Astrocyte (in vitro differentiated cells and primary cell): ENCODE results near the gene C1R. TPM values are rescaled to one million over a fixed set of nuclear protein-coding genes. Genes with fewer than 3 reads are reported as not detected.

Source experiments
- DNase-seq: peaks from one replicate; pipeline ENCODE4 v3.0.0-alpha.2; 2010; ENCODE audit warnings: low read depth
- FAIRE-seq: peaks from 2 replicates; lab custom pipeline; 2011; peaks lifted over from hg19 to GRCh38; lab: Jason Lieb, UNC
- H2AFZ ChIP-seq: 2 replicates; pipeline ENCODE4 v1.6.0; 2012; ENCODE audit warnings: low read depth, low read length, inconsistent platforms
- H3K27ac ChIP-seq: 2 replicates; pipeline ENCODE4 v1.5.1; 2011; ENCODE audit warnings: low read depth, low read length, inconsistent platforms
- H3K27me3 ChIP-seq: 2 replicates; pipeline ENCODE4 v1.6.0; 2011; ENCODE audit warnings: low read length, inconsistent platforms; ENCODE audit not compliant: insufficient read depth
- H3K36me3 ChIP-seq: 2 replicates; pipeline ENCODE4 v1.5.1; 2011; ENCODE audit warnings: low read length, inconsistent platforms; ENCODE audit not compliant: insufficient read depth
- H3K4me1 ChIP-seq: 2 replicates; pipeline ENCODE4 v1.5.1; 2011; ENCODE audit warnings: low read length, inconsistent platforms; ENCODE audit not compliant: insufficient read depth
- H3K4me2 ChIP-seq: 2 replicates; pipeline ENCODE4 v1.6.0; 2012; ENCODE audit warnings: low read length, inconsistent platforms
- H3K4me3 ChIP-seq: 2 replicates; pipeline ENCODE4 v1.5.1; 2011; ENCODE audit warnings: low read depth, mild to moderate bottlenecking, low read length, inconsistent platforms; ENCODE audit not compliant: insufficient read depth
- H3K79me2 ChIP-seq: 2 replicates; pipeline ENCODE4 v1.6.0; 2012; ENCODE audit warnings: mild to moderate bottlenecking, low read length, inconsistent platforms; ENCODE audit not compliant: insufficient read depth
- H3K9ac ChIP-seq: 2 replicates; pipeline ENCODE4 v1.6.0; 2012; ENCODE audit warnings: mild to moderate bottlenecking, low read length, inconsistent platforms
- H3K9me3 ChIP-seq: 2 replicates; pipeline ENCODE4 v1.5.1; 2012; ENCODE audit warnings: low read depth, mild to moderate bottlenecking, low read length, inconsistent platforms; ENCODE audit not compliant: insufficient read depth
- H4K20me1 ChIP-seq: 2 replicates; pipeline ENCODE4 v1.6.0; 2012; ENCODE audit warnings: low read length, inconsistent platforms; ENCODE audit not compliant: insufficient read depth
- H3K27ac Mint-ChIP-seq: one replicate; pipeline ENCODE4 v1.8.0; 2021; ENCODE audit warnings: mild to moderate bottlenecking, mixed read lengths; ENCODE audit not compliant: unreplicated experiment
- H3K27me3 Mint-ChIP-seq: one replicate; pipeline ENCODE4 v1.8.0; 2021; ENCODE audit warnings: low read depth, mixed read lengths; ENCODE audit not compliant: unreplicated experiment
- H3K36me3 Mint-ChIP-seq: one replicate; pipeline ENCODE4 v1.8.0; 2021; ENCODE audit warnings: low read depth, mixed read lengths; ENCODE audit not compliant: unreplicated experiment
- H3K4me1 Mint-ChIP-seq: one replicate; pipeline ENCODE4 v1.8.0; 2021; ENCODE audit warnings: low read depth, mixed read lengths; ENCODE audit not compliant: unreplicated experiment
- H3K4me3 Mint-ChIP-seq: one replicate; pipeline ENCODE4 v1.8.0; 2021; ENCODE audit warnings: mild to moderate bottlenecking, moderate library complexity, mixed read lengths; ENCODE audit not compliant: unreplicated experiment
- H3K9me3 Mint-ChIP-seq: one replicate; pipeline ENCODE4 v1.8.0; 2021; ENCODE audit warnings: mild to moderate bottlenecking, mixed read lengths; ENCODE audit not compliant: unreplicated experiment
- CTCF ChIP-seq: IDR thresholded peaks from 2 replicates; pipeline ENCODE4 v1.5.1; 2011; ENCODE audit warnings: low read depth, mild to moderate bottlenecking, inconsistent platforms, low read length, moderate library complexity; ENCODE audit not compliant: insufficient read depth
- EZH2 ChIP-seq: IDR thresholded peaks from 2 replicates; pipeline ENCODE4 v1.6.1; 2012; ENCODE audit warnings: mild to moderate bottlenecking, low read length, inconsistent platforms; ENCODE audit not compliant: insufficient read depth
- total RNA-seq: library from RNA; stranded (reverse); gene quantifications from 2 replicates; pipeline ENCODE4 v1.2.1, GENCODE V29; 2021

Gene C1R
- total RNA-seq, 1 donor from 2014 or later, result 0.86 TPM

DNA sequence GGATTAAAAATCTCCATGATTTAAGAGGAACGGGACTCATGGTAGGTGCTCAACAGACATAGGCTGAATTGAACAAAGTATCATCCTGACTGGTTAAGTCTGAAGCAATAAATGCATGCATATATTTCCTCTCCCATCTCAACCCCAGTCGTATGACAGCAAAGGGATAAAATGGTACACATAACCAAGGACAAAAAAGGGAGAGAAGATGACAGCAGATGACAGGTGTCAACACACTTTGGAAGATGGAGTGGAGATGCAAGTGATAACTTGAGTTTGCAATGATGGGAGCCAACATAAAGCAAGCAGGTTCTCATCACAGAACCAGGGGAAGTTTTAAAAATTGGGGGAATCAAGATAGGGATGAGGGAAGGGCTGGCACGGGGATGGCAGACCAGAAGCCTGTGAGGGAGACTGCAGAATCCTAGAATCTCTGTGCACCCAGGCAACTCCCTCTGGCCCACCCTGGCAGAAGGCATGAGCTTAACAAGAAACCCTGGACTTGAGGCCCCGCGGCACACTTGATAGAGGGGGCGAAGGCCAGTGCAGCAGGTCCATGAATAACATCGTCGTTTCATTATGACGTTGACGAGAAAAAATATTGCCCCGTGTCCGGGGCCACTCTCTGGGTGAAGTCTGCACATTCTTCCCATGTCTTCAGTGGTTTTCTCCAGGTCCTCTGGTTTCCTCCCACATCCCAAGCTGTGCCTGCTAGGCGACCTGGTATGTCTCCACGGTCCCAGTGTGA lies 11.8 kb upstream of the C1R start:
- no peaks in the 10 kb centered on the region for H3K36me3 ChIP-seq
- H3K9me3 ChIP-seq, result no peaks in the 10 kb centered on the region
- FAIRE-seq (no peak), DNase-seq (no peak)
- H3K4me3 Mint-ChIP-seq, result no peak overlapping the region
- no peak overlapping the region for H3K4me2 ChIP-seq
- H3K4me3 ChIP-seq, result no peak overlapping the region
- peaks cover 13% of the 10 kb centered on the region for H3K36me3 Mint-ChIP-seq
- no peaks in the 10 kb centered on the region for H3K27me3 ChIP-seq
- H3K9ac ChIP-seq, result no peak overlapping the region
- H3K27ac ChIP-seq, result no peak overlapping the region
- H3K27ac Mint-ChIP-seq, result no peak overlapping the region
- peaks cover 7% of the 10 kb centered on the region for H3K9me3 Mint-ChIP-seq
- peaks cover 5% of the 10 kb centered on the region for H4K20me1 ChIP-seq
- H3K4me1 ChIP-seq, result peaks cover 6% of the 10 kb centered on the region
- H3K27me3 Mint-ChIP-seq, result peaks cover 4% of the 10 kb centered on the region
- peaks cover 3% of the 10 kb centered on the region for H3K79me2 ChIP-seq
- peaks cover 2% of the 10 kb centered on the region for H3K4me1 Mint-ChIP-seq
- no peak overlapping the region for H2AFZ ChIP-seq
- TF ChIP-seq CTCF (no peak), EZH2 (no peak)

DNA sequence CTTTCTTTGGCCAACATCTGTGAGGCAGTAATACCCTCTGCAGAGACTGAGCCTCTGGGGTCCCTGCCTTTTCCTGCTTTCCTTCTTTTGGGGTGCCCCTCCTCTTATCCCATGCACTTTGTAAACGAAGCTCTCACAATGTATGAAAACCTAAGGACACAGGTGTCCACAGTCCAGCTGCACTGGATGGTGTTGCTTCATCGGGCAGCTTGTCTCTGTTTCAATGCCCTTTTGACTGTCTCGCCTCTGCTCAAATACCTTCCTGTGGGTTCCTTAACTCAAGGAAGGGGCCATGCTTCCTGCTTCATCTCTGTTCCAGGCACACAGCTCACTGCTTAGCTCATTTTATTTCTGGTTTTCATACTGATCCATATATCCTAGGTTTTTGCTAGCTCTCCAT lies 10.3 kb upstream of the C1R start:
- no peaks in the 10 kb centered on the region for H3K4me1 ChIP-seq
- Mint-ChIP-seq H3K27ac (no peak overlapping the region), H3K9me3 (peaks cover 7% of the 10 kb centered on the region), H3K27me3 (peaks cover 4% of the 10 kb centered on the region), H3K4me3 (no peak overlapping the region), H3K36me3 (peaks cover 20% of the 10 kb centered on the region), H3K4me1 (no peaks in the 10 kb centered on the region)
- no peak overlapping the region for H3K4me2 ChIP-seq
- DNase-seq, result no peak
- no peak overlapping the region for H2AFZ ChIP-seq
- H3K9ac ChIP-seq, result no peak overlapping the region
- H3K36me3 ChIP-seq, result no peaks in the 10 kb centered on the region
- peaks cover 3% of the 10 kb centered on the region for H3K79me2 ChIP-seq
- TF ChIP-seq EZH2, result no peak
- no peak for TF ChIP-seq CTCF
- no peaks in the 10 kb centered on the region for H3K27me3 ChIP-seq
- H4K20me1 ChIP-seq, result peaks cover 5% of the 10 kb centered on the region
- no peak for FAIRE-seq
- no peak overlapping the region for H3K4me3 ChIP-seq
- no peak overlapping the region for H3K27ac ChIP-seq
- no peaks in the 10 kb centered on the region for H3K9me3 ChIP-seq

DNA sequence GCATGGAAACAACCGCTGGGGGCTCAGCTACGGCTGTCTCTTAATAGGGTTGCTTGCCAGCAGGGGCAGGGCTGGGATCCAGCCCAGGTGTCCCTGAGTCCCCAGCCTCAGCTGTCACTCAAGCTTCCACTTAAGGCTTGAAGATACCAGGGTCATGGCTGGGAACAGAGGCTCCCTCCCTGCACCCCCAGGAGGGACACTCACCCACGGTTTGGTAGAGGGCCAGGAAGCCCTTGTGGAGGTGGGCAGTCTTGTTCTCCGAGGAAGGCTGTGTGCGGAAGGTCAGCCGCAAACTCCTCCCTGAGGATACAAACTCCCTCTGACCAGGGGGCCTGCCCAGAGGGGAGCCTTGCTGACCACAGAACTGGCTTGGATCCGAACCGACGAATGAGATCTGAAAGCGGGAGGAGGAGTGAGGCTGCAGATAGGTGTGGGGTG lies 9.5 kb upstream of the C1R start:
- Histone ChIP-seq H3K36me3 (no peaks in the 10 kb centered on the region), H3K27me3 (no peaks in the 10 kb centered on the region), H3K4me2 (no peak overlapping the region), H3K4me1 (no peaks in the 10 kb centered on the region), H3K9ac (no peak overlapping the region), H2AFZ (no peak overlapping the region), H3K79me2 (peaks cover 3% of the 10 kb centered on the region), H3K9me3 (no peaks in the 10 kb centered on the region), H3K4me3 (no peak overlapping the region), H4K20me1 (peaks cover 5% of the 10 kb centered on the region), H3K27ac (no peak overlapping the region)
- FAIRE-seq, result no peak
- TF ChIP-seq CTCF (no peak), EZH2 (no peak)
- Mint-ChIP-seq H3K4me1 (no peaks in the 10 kb centered on the region), H3K36me3 (peaks cover 23% of the 10 kb centered on the region), H3K27me3 (peaks cover 4% of the 10 kb centered on the region), H3K27ac (no peak overlapping the region), H3K4me3 (no peak overlapping the region), H3K9me3 (peaks cover 7% of the 10 kb centered on the region)
- DNase-seq, result no peak
